ENCODE measurements around the gene FGF12.

DNA sequence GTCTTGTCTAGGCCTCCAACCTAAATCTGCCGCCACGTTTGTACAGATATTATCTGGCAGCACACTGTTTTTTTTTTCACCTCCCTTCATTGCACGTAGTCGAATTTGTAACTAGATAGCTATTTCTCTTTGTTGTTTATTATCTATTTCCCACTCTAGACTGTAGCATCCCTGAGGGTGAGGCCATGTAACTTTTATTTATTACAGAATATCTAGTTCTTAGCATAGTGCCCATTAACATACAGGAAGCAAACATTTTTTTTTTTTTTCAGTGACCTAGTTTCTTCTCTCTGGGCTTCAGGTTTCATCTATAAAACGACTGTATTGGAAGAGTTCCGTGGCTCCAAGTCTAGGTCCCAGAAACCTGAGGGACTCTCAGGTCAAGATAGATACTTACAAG lies 354.3 kb downstream of the FGF12 start:
- TF ChIP-seq, protein P1, sequence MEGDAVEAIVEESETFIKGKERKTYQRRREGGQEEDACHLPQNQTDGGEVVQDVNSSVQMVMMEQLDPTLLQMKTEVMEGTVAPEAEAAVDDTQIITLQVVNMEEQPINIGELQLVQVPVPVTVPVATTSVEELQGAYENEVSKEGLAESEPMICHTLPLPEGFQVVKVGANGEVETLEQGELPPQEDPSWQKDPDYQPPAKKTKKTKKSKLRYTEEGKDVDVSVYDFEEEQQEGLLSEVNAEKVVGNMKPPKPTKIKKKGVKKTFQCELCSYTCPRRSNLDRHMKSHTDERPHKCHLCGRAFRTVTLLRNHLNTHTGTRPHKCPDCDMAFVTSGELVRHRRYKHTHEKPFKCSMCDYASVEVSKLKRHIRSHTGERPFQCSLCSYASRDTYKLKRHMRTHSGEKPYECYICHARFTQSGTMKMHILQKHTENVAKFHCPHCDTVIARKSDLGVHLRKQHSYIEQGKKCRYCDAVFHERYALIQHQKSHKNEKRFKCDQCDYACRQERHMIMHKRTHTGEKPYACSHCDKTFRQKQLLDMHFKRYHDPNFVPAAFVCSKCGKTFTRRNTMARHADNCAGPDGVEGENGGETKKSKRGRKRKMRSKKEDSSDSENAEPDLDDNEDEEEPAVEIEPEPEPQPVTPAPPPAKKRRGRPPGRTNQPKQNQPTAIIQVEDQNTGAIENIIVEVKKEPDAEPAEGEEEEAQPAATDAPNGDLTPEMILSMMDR (conservative IDR thresholded peaks at IDR 0.05; ENCODE audit: low read length): no peak
- TF ChIP-seq EZH2phosphoT487 (IDR thresholded peaks at IDR 0.05; ENCODE audit: borderline replicate concordance, low read depth, low read length): no peak

Measured in OCI-LY7 (cell line).